HUES6 (cell line): ENCODE results near the gene ADAMTS2.

ENCODE experiments used
- H3K27ac ChIP-seq: 2 replicates; pipeline ENCODE4 v1.7.0; 2013; ENCODE audit warnings: low read depth, mild to moderate bottlenecking, low read length, inconsistent platforms
- H3K27me3 ChIP-seq: 2 replicates; pipeline ENCODE4 v1.6.1; 2013; ENCODE audit warnings: low read length; ENCODE audit not compliant: control insufficient read depth, insufficient read depth
- H3K36me3 ChIP-seq: 2 replicates; pipeline ENCODE4 v1.6.1; 2013; ENCODE audit warnings: low read length; ENCODE audit not compliant: control insufficient read depth, insufficient read depth
- H3K4me1 ChIP-seq: 2 replicates; pipeline ENCODE4 v1.6.1; 2013; ENCODE audit warnings: low read length; ENCODE audit not compliant: control insufficient read depth, insufficient read depth
- H3K4me3 ChIP-seq: 2 replicates; pipeline ENCODE4 v1.5.1; 2013; ENCODE audit warnings: low read depth, low read length
- H3K9ac ChIP-seq: one replicate; pipeline ENCODE4 v1.6.1; 2013; ENCODE audit warnings: mild to moderate bottlenecking, low read length
- H3K9me3 ChIP-seq: 2 replicates; pipeline ENCODE4 v1.6.1; 2013; ENCODE audit warnings: low read depth, low read length; ENCODE audit not compliant: control insufficient read depth, insufficient read depth

The ADAMTS2 gene

GRCh38 chr5:179272326-179273072, 72.8 kb downstream of the ADAMTS2 start:
- Histone ChIP-seq H3K9ac (no peak overlapping the region), H3K27ac (no peak overlapping the region), H3K9me3 (no peaks in the 10 kb centered on the region), H3K36me3 (no peaks in the 10 kb centered on the region), H3K27me3 (no peaks in the 10 kb centered on the region), H3K4me1 (no peaks in the 10 kb centered on the region), H3K4me3 (no peak overlapping the region)

DNA sequence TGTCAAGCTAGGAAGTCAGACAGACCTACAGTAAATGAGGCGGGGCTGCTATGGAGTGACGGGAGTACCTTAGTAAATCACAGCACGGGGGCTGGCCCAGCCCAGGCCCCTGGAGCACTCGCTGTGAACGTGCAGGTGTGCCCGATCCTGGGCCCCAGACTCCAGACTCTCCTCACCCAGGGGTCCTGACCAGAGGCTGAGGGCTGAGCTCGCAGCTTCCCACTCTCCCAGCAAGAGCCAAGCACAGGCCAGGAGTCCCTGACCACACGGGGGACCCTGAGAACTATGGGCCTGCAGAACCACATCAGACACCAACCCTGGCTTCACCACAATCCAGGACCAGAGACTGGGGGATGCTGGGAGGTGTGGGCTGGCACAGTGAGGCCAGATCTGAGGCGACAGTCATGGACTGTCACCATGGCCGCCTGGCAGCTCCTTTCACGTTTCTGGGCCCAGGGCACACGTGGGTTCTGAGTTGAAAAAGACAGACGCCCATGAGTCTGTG, 73.4 kb downstream of the ADAMTS2 start:
- H3K9ac ChIP-seq: no peak overlapping the region
- H3K4me1 ChIP-seq: no peaks in the 10 kb centered on the region
- H3K9me3 ChIP-seq: no peaks in the 10 kb centered on the region
- H3K4me3 ChIP-seq: no peak overlapping the region
- no peaks in the 10 kb centered on the region for H3K27me3 ChIP-seq
- no peaks in the 10 kb centered on the region for H3K36me3 ChIP-seq
- no peak overlapping the region for H3K27ac ChIP-seq

DNA sequence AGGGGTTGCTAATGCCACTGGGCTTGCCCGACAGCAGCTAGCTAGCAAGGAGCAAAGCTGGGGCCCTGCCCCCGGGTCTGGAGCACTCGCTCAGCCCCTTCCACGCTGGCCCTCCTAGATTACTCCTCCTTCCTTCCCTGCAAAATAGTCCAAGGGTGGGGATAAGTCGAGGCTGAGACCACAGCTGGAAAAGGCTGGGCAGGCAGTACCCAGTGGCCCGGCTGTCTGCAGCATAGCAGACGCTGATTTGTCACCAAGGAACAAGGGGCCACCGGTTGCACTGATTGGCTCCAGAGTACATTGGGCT, 73.9 kb downstream of the ADAMTS2 start:
- Histone ChIP-seq H3K4me1 (0 out of 2 replicates have a peak, but pooled peaks cover 4% of the 10 kb centered on the region), H3K27ac (no peak overlapping the region), H3K36me3 (no peaks in the 10 kb centered on the region), H3K9me3 (no peaks in the 10 kb centered on the region), H3K9ac (no peak overlapping the region), H3K27me3 (no peaks in the 10 kb centered on the region), H3K4me3 (no peak overlapping the region)

- H3K27ac ChIP-seq: no peak overlapping the region
- no peaks in the 10 kb centered on the region for H3K36me3 ChIP-seq
- H3K27me3 ChIP-seq: no peaks in the 10 kb centered on the region
- H3K4me3 ChIP-seq: no peak overlapping the region
- H3K9ac ChIP-seq: no peak overlapping the region
- no peaks in the 10 kb centered on the region for H3K9me3 ChIP-seq
- H3K4me1 ChIP-seq: peaks cover 10% of the 10 kb centered on the region
Measured at GRCh38 chr5:179270581-179271427, 74.5 kb downstream of the ADAMTS2 start.

- Histone ChIP-seq H3K27me3 (no peaks in the 10 kb centered on the region; the same call in 1 of the 2 replicates), H3K4me3 (no peak overlapping the region), H3K4me1 (peaks cover 18% of the 10 kb centered on the region), H3K9ac (no peak overlapping the region), H3K9me3 (no peaks in the 10 kb centered on the region), H3K36me3 (no peaks in the 10 kb centered on the region), H3K27ac (no peak overlapping the region)
Measured at GRCh38 chr5:179269781-179270543, 75.3 kb downstream of the ADAMTS2 start.

DNA sequence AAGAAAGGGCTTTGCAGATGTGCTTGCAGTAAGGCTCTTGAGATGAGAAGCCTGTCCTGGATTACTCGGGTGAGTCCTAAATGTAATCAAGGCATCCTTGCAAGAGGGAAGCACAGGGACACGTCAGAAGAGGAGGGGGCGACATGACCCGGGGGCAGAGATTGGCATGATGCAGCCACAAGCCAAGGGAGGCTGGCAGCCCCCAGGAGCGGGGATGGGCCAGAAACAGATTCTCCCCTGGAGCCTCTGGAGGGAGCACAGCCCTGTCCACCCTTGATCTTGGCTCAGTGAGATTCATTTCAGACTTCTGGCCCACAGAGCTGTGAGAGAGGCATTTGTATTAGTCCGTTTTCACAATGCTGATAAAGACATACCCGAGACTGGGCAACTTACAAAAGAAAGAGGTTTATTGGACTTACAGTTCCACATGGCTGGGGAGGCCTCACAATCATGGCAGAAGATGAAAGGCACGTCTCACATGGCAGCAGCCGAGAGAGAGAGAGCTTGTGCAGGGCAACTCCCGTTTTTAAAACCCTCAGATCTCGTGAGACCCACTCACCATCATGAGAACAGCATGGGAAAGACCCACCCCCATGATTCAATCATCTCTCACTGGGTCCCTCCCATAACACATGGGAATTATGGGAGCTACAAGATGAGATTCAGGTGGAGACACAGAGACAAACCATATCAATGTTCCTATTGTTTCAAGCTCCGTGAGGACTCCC, 76.1 kb downstream of the ADAMTS2 start:
- H3K27ac ChIP-seq: no peak overlapping the region
- no peaks in the 10 kb centered on the region; the same call in 1 of the 2 replicates for H3K27me3 ChIP-seq
- peaks cover 19% of the 10 kb centered on the region for H3K4me1 ChIP-seq
- H3K36me3 ChIP-seq: no peaks in the 10 kb centered on the region
- H3K9ac ChIP-seq: no peak overlapping the region
- no peaks in the 10 kb centered on the region for H3K9me3 ChIP-seq
- no peak overlapping the region for H3K4me3 ChIP-seq

GRCh38 chr5:179268399-179268952, 76.8 kb downstream of the ADAMTS2 start:
- no peaks in the 10 kb centered on the region for H3K36me3 ChIP-seq
- no peak overlapping the region for H3K4me3 ChIP-seq
- H3K27ac ChIP-seq: no peak overlapping the region
- no peaks in the 10 kb centered on the region for H3K9me3 ChIP-seq
- H3K27me3 ChIP-seq: no peaks in the 10 kb centered on the region; the same call in 1 of the 2 replicates
- no peak overlapping the region for H3K9ac ChIP-seq
- H3K4me1 ChIP-seq: peaks cover 19% of the 10 kb centered on the region

- Histone ChIP-seq H3K9ac (no peak overlapping the region), H3K27me3 (no peaks in the 10 kb centered on the region; the same call in 1 of the 2 replicates), H3K4me3 (no peak overlapping the region), H3K9me3 (no peaks in the 10 kb centered on the region), H3K36me3 (no peaks in the 10 kb centered on the region), H3K4me1 (peaks cover 19% of the 10 kb centered on the region), H3K27ac (no peak overlapping the region)
Measured at GRCh38 chr5:179267671-179268083, 77.6 kb downstream of the ADAMTS2 start.

- H3K27me3 ChIP-seq: no peaks in the 10 kb centered on the region; the same call in 1 of the 2 replicates
- H3K4me1 ChIP-seq: peaks cover 19% of the 10 kb centered on the region
- no peak overlapping the region for H3K9ac ChIP-seq
- no peaks in the 10 kb centered on the region for H3K9me3 ChIP-seq
- H3K36me3 ChIP-seq: no peaks in the 10 kb centered on the region
- H3K27ac ChIP-seq: no peak overlapping the region
- H3K4me3 ChIP-seq: no peak overlapping the region
Measured at GRCh38 chr5:179267071-179267670, 78.1 kb downstream of the ADAMTS2 start.
